Right renal pelvis (tissue), 4 donors: ENCODE data around the gene UNC5CL. TPM values are rescaled to one million over a fixed set of nuclear protein-coding genes. Genes with fewer than 3 reads are reported as not detected.

Experiments used
- DNase-seq, 4 donors: peaks; one replicate each; pipeline ENCODE4 v3.0.0-alpha.2; 2013; ENCODE audit warnings: low read depth in 4 of 4, low spot score in 3 of 4, missing footprints in 1 of 4
- polyA plus RNA-seq, 4 donors: library from polyadenylated mRNA; unstranded; fragments of 120-200 nt; gene quantifications; one replicate each; pipeline ENCODE4 v1.2.1, GENCODE V29; 2013; ENCODE audit not compliant: insufficient read length in 4 of 4

Gene UNC5CL
- polyA plus RNA-seq, 4 donors, result 5.3 to 7.9 (median 6.1) TPM

DNA sequence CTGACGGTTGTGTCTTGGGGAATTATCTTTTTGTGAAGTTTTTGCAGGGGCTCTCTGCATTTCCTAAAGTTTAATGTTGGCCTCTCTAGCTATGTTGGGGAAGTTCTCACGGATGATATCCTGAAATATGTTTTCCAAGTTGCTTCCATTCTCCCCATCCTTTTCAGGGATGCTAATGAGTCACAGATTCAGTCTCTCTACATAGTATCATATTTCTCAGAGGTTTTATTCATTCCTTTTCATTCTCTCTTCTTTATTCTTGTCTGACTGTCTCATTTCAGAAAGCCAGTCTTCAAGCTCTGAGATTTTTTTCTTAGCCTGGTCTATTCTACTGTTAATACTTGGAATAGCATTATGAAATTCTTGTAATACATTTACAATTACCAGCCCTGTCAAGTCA lies 61.3 kb downstream of the UNC5CL start:
- no peak for DNase-seq

DNA sequence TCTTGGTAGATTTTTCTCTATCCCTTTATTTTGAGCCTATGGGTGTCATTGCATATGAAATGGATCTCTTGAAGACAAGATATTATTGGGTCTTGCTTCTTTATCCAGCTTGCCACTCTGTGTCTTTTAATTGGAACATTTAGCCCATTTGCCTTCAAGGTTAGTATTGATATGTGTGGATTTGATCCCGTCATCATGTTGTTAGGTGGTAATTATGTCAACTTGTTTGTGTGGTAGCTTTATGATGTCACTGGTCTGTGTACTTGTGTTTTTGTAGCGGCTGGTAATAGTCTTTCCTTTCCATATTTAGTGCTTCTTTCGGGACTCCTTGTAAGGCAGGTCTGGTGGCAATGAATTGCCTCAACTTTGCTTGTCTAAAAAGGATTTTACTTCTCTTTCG lies 61.9 kb downstream of the UNC5CL start:
- DNase-seq, result no peak

Other genes with a start within 250 kb of the UNC5CL start
- under 1 TPM in 3 of 4 donors, not detected in 1; 0.45 to 0.69 (median 0.66) TPM for gene TSPO2, start 3.2 kb upstream of the UNC5CL start, polyA plus RNA-seq
- gene APOBEC2, start 14.0 kb upstream of the UNC5CL start, polyA plus RNA-seq, result under 1 TPM; 0.18 to 0.65 (median 0.23) TPM
- gene OARD1, start 33.1 kb upstream of the UNC5CL start, polyA plus RNA-seq, result 10 to 100 TPM; 62.5 to 69.1 (median 63.9) TPM
- gene NFYA, start 33.8 kb upstream of the UNC5CL start, polyA plus RNA-seq, result 10 to 100 TPM; 45.2 to 52.0 (median 51.5) TPM
- 1 to 10 TPM in 1 of 4 donors, under 1 TPM in 3; 0.52 to 1.2 (median 0.79) TPM for gene TREML1, start 115.1 kb upstream of the UNC5CL start, polyA plus RNA-seq
- gene TREM2, start 123.9 kb upstream of the UNC5CL start, polyA plus RNA-seq, result under 1 TPM; 0.15 to 0.63 (median 0.42) TPM
- gene TREML2, start 161.9 kb upstream of the UNC5CL start, polyA plus RNA-seq, result under 1 TPM; 0.04 to 0.40 (median 0.18) TPM
- gene TREML4, start 189.1 kb upstream of the UNC5CL start, polyA plus RNA-seq, result not detected
- gene TREM1, start 247.5 kb upstream of the UNC5CL start, polyA plus RNA-seq, result under 1 TPM in 1 of 4 donors, not detected in 3; 0.29 TPM